ENCODE measurements around the gene USH2A.
"Not testable (repeated sequence)": the region's sequence is repeated elsewhere in the genome, so short reads cannot be mapped to it uniquely, and the experiment has no call there.

The USH2A gene

GRCh38 chr1:216200941-216201340, 222.3 kb downstream of the USH2A start:
- no peak for DNase-seq

GRCh38 chr1:216194721-216195120, 228.5 kb downstream of the USH2A start:
- no peak for DNase-seq

- no peak for DNase-seq
These were observed 229.3 kb downstream of the USH2A start for GRCh38 chr1:216193839-216194443.

GRCh38 chr1:216190438-216190837, 232.8 kb downstream of the USH2A start:
- no peak for DNase-seq

GRCh38 chr1:216186816-216187215, 236.4 kb downstream of the USH2A start:
- no peak for DNase-seq

- no peak for DNase-seq
These were observed 237.1 kb downstream of the USH2A start for GRCh38 chr1:216186141-216186540.

- no peak for DNase-seq
These were observed 239.0 kb downstream of the USH2A start for GRCh38 chr1:216184126-216184680.

GRCh38 chr1:216183454-216183853, 239.8 kb downstream of the USH2A start:
- peak in 1 of 58 donors; percentile 1 for DNase-seq

GRCh38 chr1:216183007-216183406, 240.2 kb downstream of the USH2A start:
- DNase-seq = no peak

GRCh38 chr1:216181590-216181989, 241.7 kb downstream of the USH2A start:
- no peak for DNase-seq

- DNase-seq = no peak
These were observed 245.0 kb downstream of the USH2A start for GRCh38 chr1:216178281-216178680.

- no peak for DNase-seq
These were observed 246.3 kb downstream of the USH2A start for GRCh38 chr1:216176970-216177369.

GRCh38 chr1:216175714-216176113, 247.5 kb downstream of the USH2A start:
- DNase-seq = no peak

GRCh38 chr1:216173376-216173995, 249.8 kb downstream of the USH2A start:
- DNase-seq = no peak

GRCh38 chr1:216169351-216169750, 253.9 kb downstream of the USH2A start:
- no peak for DNase-seq

- DNase-seq = no peak
These were observed 254.7 kb downstream of the USH2A start for GRCh38 chr1:216168546-216168945.

- no peak for DNase-seq
These were observed 269.2 kb downstream of the USH2A start for GRCh38 chr1:216154063-216154462.

- peak in 1 of 58 donors; percentile 0 for DNase-seq
These were observed 270.1 kb downstream of the USH2A start for GRCh38 chr1:216153130-216153529.

GRCh38 chr1:216145451-216146018, 277.7 kb downstream of the USH2A start:
- not testable (repeated sequence) for DNase-seq

- DNase-seq = no peak
These were observed 278.4 kb downstream of the USH2A start for GRCh38 chr1:216144661-216145450.

GRCh38 chr1:216142921-216143320, 280.3 kb downstream of the USH2A start:
- DNase-seq = no peak

All from anterior cingulate cortex (tissue), 58 donors.